ENCODE results near the gene SARM1. TPM values are rescaled to one million over a fixed set of nuclear protein-coding genes. Genes with fewer than 3 reads are reported as not detected.

SARM1 gene
- total RNA-seq, 1 experiment from 2014 or later, result 17.4 TPM

GRCh38 chr17:28326114-28326513 is 45.4 kb upstream of the SARM1 start:
- no peak for ATAC-seq
- no peaks in the 10 kb centered on the region for H3K27me3 ChIP-seq (ENCODE audit: control insufficient read depth, insufficient read depth, low read length)
- CTCF ChIA-PET, result no interaction called here
- POLR2A ChIA-PET, result interaction anchor here (1.5 kb wide), 1 partner anchor 9 kb away, joined by 4 read pairs; the partner anchor contains the start of genes IFT20 and TNFAIP1
- in situ Hi-C loops (cut with HindIII; ENCODE audit: low pct_unique_long_range_greater_than_20kb, low sequenced_read_pairs) (no loop called here), intact Hi-C loops (cut with micrococcal nuclease; ENCODE audit: unreplicated experiment) (no loop called here)
- H3K9me3 ChIP-seq (ENCODE audit: control insufficient read depth, insufficient read depth, low read depth, low read length), result no peaks in the 10 kb centered on the region
- no peak for DNase-seq (ENCODE audit: low read depth, low spot score)
- no TSS peak for BruUV-seq (replicated peaks)
- no peak overlapping the region for H3K4me3 ChIP-seq (ENCODE audit: low read depth in 2 of 2, low read length in 2 of 2)
- no peaks in the 10 kb centered on the region for H3K36me3 ChIP-seq (ENCODE audit: control insufficient read depth, insufficient read depth, low read length)
- TF ChIP-seq REST (IDR thresholded peaks at IDR 0.05; ENCODE audit: insufficient read depth in 1 of 2, low read depth in 2 of 2, low read length in 1 of 2) (no peak), TCF7L2 (IDR thresholded peaks at IDR 0.05; ENCODE audit: low read depth, low read length) (no peak), POLR2AphosphoS5 (IDR thresholded peaks at IDR 0.05; ENCODE audit: low read depth, low read length) (no peak), SIN3A (IDR thresholded peaks at IDR 0.05; ENCODE audit: borderline replicate concordance, insufficient read depth, low read depth, low read length) (no peak), CTCF (IDR thresholded peaks at IDR 0.05) (no peak)
- no peak overlapping the region for H3K27ac ChIP-seq (ENCODE audit: low read length)
- H3K4me1 ChIP-seq (ENCODE audit: control insufficient read depth, insufficient read depth, low read length), result 0 out of 2 replicates have a peak, but pooled peaks cover 5% of the 10 kb centered on the region

- no TSS peak for BruUV-seq (replicated peaks)
- POLR2A ChIA-PET, result no interaction called here
Measured at GRCh38 chr17:28327031-28327607, 44.4 kb upstream of the SARM1 start.

More at GRCh38 chr17:28327031-28327607, 44.4 kb upstream of the SARM1 start:
- Histone ChIP-seq H3K36me3 (ENCODE audit: control insufficient read depth, insufficient read depth, low read length) (no peaks in the 10 kb centered on the region), H3K27ac (ENCODE audit: low read length) (no peak overlapping the region), H3K9me3 (ENCODE audit: control insufficient read depth, insufficient read depth, low read depth, low read length) (no peaks in the 10 kb centered on the region), H3K27me3 (ENCODE audit: control insufficient read depth, insufficient read depth, low read length) (no peaks in the 10 kb centered on the region), H3K4me1 (ENCODE audit: control insufficient read depth, insufficient read depth, low read length) (no peaks in the 10 kb centered on the region), H3K4me3 (ENCODE audit: low read depth in 2 of 2, low read length in 2 of 2) (no peak overlapping the region)
- ATAC-seq (0 out of 2 replicates have a peak, but pooled peaks have one; percentile 32), DNase-seq (ENCODE audit: low read depth, low spot score) (no peak)
- intact Hi-C loops (cut with micrococcal nuclease; ENCODE audit: unreplicated experiment), result no loop called here
- CTCF ChIA-PET, result no interaction called here
- TF ChIP-seq CTCF (IDR thresholded peaks at IDR 0.05) (no peak), REST (IDR thresholded peaks at IDR 0.05; ENCODE audit: insufficient read depth in 1 of 2, low read depth in 2 of 2, low read length in 1 of 2) (no peak), TCF7L2 (IDR thresholded peaks at IDR 0.05; ENCODE audit: low read depth, low read length) (no peak), POLR2AphosphoS5 (IDR thresholded peaks at IDR 0.05; ENCODE audit: low read depth, low read length) (no peak), SIN3A (IDR thresholded peaks at IDR 0.05; ENCODE audit: borderline replicate concordance, insufficient read depth, low read depth, low read length) (no peak)
- in situ Hi-C loops (cut with HindIII; ENCODE audit: low pct_unique_long_range_greater_than_20kb, low sequenced_read_pairs), result no loop called here

All from Panc1 (cell line).